Common myeloid progenitor, CD34-positive (primary cell): Measurements from ENCODE around the gene APMAP.

Source experiments
- CTCF ChIA-PET: fragments of 350-600 bp; sonication (Branson Sonifier 250); formaldehyde crosslinking; loops from one replicate; lab custom pipeline; 2021; ENCODE audit warnings: antibody characterized with exemption; lab: Charles Lee
- POLR2A ChIA-PET: fragments of 350-600 bp; sonication (Branson Sonifier 250); formaldehyde crosslinking; loops from one replicate; lab custom pipeline; 2021; ENCODE audit warnings: antibody characterized with exemption; lab: Charles Lee
- DNase-seq, 3 donors: peaks; one replicate each; pipeline versions ENCODE4 v3.0.0 to v3.0.0-alpha.2; 2013
- H3K27ac ChIP-seq, 2 experiments: 1 replicate in 1 of 2; 2 replicates in 1 of 2; pipeline ENCODE4 v1.7.0; 2013; ENCODE audit warnings: inconsistent platforms in 2 of 2, low read length in 2 of 2, mild to moderate bottlenecking in 2 of 2, low read depth in 1 of 2, moderate library complexity in 1 of 2; ENCODE audit not compliant: severe bottlenecking in 2 of 2, insufficient read depth in 1 of 2, poor library complexity in 1 of 2
- H3K27me3 ChIP-seq, 5 experiments: replicated peaks in 2 of 5; 1 replicate in 3 of 5; 2 replicates in 2 of 5; pipeline versions ENCODE4 v1.6.1 to v1.7.0; 2013; ENCODE audit warnings: low read length in 4 of 5, mild to moderate bottlenecking in 2 of 5, moderate library complexity in 2 of 5, inconsistent platforms in 1 of 5; ENCODE audit not compliant: insufficient read depth in 5 of 5, control insufficient read depth in 4 of 5
- H3K36me3 ChIP-seq, 4 experiments: 1 replicate in 2 of 4; 2 replicates in 2 of 4; pipeline versions ENCODE4 v1.6.1 to v1.7.0; 2013; ENCODE audit warnings: low read length in 3 of 4, control low read depth in 1 of 4, mild to moderate bottlenecking in 1 of 4; ENCODE audit not compliant: control insufficient read depth in 4 of 4, insufficient read depth in 4 of 4
- H3K4me1 ChIP-seq, 4 experiments: 1 replicate in 3 of 4; 2 replicates in 1 of 4; pipeline versions ENCODE4 v1.6.1 to v1.7.1; 2013; ENCODE audit warnings: low read length in 3 of 4, mild to moderate bottlenecking in 3 of 4, control low read depth in 1 of 4, inconsistent platforms in 1 of 4, moderate library complexity in 1 of 4; ENCODE audit not compliant: control insufficient read depth in 4 of 4, insufficient read depth in 4 of 4; ENCODE audit errors: control extremely low read depth in 1 of 4
- H3K4me3 ChIP-seq, 7 experiments: 1 replicate in 4 of 7; 2 replicates in 3 of 7; pipeline versions ENCODE4 v1.5.1 to v1.7.0; 2013; ENCODE audit warnings: mild to moderate bottlenecking in 7 of 7, low read length in 6 of 7, moderate library complexity in 6 of 7, inconsistent platforms in 2 of 7, low read depth in 2 of 7, control low read depth in 1 of 7; ENCODE audit not compliant: insufficient read depth in 4 of 7, control insufficient read depth in 1 of 7; ENCODE audit errors: extremely low read depth in 1 of 7
- H3K9me3 ChIP-seq, 5 experiments: 1 replicate in 4 of 5; 2 replicates in 1 of 5; pipeline versions ENCODE4 v1.6.1 to v1.7.1; 2013; ENCODE audit warnings: low read length in 4 of 5, mild to moderate bottlenecking in 2 of 5, inconsistent platforms in 1 of 5, low read depth in 1 of 5, moderate library complexity in 1 of 5; ENCODE audit not compliant: control insufficient read depth in 4 of 5, insufficient read depth in 2 of 5; ENCODE audit errors: control extremely low read depth in 1 of 5
- WGBS: methylation state at CpG from one replicate; pipeline ENCODE4 v1.1.5; 2013; ENCODE audit not compliant: insufficient coverage; 5-methylcytosine and 5-hydroxymethylcytosine counted together

Gene APMAP

DNA sequence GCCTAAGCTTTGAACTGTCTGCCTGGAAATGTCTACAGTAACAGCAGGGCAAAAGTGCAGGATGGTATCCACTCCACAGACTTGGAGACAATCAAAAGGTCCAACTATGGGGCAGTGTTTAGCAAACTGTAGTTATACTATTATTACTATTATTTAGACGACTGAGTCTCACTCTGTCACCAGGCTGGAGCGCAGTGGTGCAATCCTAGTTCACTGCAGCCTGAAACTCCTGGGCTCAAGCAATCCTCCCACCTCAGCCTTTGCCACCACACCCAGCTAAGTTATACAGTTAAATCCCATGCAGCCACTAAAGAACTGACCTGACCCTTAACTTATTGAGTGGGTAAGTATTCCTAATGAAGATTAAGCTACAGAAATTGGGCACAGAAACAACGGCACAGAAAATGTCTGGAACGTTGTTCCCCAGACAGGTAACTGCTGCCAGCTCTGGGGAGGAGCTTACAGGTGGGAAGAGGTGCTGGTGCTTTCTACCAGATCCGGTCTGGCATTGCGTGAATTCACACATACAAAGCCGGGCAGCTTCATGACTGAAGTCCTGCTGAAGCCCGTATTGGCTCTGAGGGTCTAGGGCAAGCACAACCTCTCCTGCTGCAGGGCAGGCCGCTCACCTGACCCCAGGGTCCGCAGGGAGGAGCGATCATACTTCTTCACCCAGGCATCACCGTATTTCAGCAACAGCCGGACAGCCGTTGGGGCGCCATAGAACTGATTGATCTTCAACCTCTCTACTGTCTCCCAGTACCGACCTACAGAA lies 27.0 kb upstream of the APMAP start:
- POLR2A ChIA-PET = interaction anchor here (0.7 kb wide), 1 partner anchor 12 kb away, joined by 3 read pairs; no protein-coding TSS in a partner anchor
- peaks cover 11 to 68% (median 51%) of the 10 kb centered on the region in 4 experiments for H3K36me3 ChIP-seq
- no peaks in the 10 kb centered on the region for H3K27me3 ChIP-seq
- 96% methylated on average over 15 of the region's 16 CpGs for WGBS
- no peaks in the 10 kb centered on the region for H3K9me3 ChIP-seq
- no peak overlapping the region for H3K27ac ChIP-seq
- no peak overlapping the region for H3K4me3 ChIP-seq
- no peaks in the 10 kb centered on the region for H3K4me1 ChIP-seq
- DNase-seq = no peak
- CTCF ChIA-PET = interaction anchor here (1.1 to 1.5 kb wide), 3 partner anchors 12 to 43 kb away, joined by 3 read pairs; no protein-coding TSS in a partner anchor

DNA sequence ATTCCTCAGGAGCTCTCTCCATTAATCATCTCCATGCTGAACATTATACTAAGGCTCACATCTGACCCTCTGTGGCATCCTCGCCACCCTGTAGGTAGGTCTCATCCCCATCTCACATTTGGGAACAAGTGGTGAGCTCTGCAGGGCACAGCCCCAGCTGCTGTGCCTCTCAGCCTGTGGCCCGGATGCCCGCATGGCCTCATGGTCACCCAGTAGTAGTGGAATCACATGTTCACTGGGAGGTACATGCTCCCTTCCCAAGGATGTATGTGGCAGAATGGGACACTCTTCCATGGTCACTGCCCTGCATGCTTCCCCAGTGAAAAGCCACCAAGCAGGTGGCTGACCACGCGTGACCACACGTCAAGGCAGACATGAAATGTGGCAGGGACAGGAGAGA lies 26.3 kb upstream of the APMAP start:
- Histone ChIP-seq H3K36me3 (peaks cover 12 to 74% (median 48%) of the 10 kb centered on the region in 4 experiments), H3K4me1 (no peaks in the 10 kb centered on the region), H3K27me3 (no peaks in the 10 kb centered on the region), H3K27ac (peak overlapping the region in 1 of 2 experiments; percentile 15), H3K9me3 (no peaks in the 10 kb centered on the region), H3K4me3 (no peak overlapping the region)
- no peak for DNase-seq
- ChIA-PET CTCF (interaction anchor here (1.5 kb wide), 1 partner anchor 20 kb away, joined by 3 read pairs; no protein-coding TSS in a partner anchor), POLR2A (interaction anchor here (0.5 kb wide), 1 partner anchor 12 kb away, joined by 4 read pairs; no protein-coding TSS in a partner anchor)
- WGBS = 98% methylated on average over 6 of the region's 6 CpGs

DNA sequence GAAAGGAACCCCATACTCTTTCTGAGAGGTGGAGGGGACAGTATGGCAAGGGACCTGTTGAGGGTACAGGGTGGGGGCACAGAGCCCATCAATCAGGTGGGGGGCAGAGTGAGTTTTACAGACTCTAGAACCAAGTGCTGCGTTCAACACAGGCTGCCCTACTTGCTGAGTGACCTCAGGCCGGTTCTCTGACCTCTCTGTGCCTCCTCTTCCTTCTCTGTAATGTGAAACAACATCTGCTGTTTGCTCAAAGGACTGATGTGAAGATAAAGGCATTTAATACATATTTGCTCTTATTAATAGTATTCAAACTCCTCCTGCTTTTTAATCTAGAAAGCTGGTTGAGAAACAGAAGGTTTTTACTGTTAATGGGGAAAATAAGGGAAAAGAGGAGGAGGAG lies 25.9 kb upstream of the APMAP start:
- Histone ChIP-seq H3K36me3 (peaks cover 15 to 77% (median 49%) of the 10 kb centered on the region in 4 experiments), H3K9me3 (no peaks in the 10 kb centered on the region), H3K4me1 (no peaks in the 10 kb centered on the region), H3K4me3 (no peak overlapping the region), H3K27me3 (no peaks in the 10 kb centered on the region), H3K27ac (no peak overlapping the region)
- no peak for DNase-seq
- WGBS = 100% methylated on average over 1 of the region's 2 CpGs
- POLR2A ChIA-PET = interaction anchor here (0.5 kb wide), 1 partner anchor 12 kb away, joined by 4 read pairs; no protein-coding TSS in a partner anchor
- CTCF ChIA-PET = interaction anchor here (1.5 kb wide), 1 partner anchor 19 kb away, joined by 3 read pairs; no protein-coding TSS in a partner anchor

DNA sequence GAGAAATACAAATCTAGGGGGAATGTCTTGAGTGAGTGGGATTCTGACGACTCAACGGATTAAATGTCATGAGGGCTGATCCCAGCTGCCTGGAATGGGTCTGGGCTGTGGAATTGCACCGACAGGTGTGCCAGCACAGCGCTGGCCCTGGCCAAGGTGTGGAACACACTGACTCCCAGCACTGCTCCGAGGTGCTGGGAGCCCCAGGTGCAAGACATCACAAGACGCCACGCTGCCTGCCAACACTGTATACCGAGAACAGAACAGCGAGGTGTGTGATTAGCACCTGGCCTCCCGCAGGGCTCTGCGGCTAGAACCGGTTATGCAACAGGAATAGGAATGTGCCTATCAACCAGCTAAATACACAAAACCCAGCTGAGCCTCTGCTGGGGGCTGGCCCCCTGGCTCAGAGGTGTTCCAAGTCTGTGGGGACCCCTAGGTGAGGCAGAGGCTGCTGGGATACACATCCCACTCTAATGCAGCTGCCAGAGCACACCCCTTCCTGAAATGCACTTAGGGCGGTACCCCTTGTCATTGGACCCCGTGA lies 24.8 kb upstream of the APMAP start:
- CTCF ChIA-PET = interaction anchor here (1.0 to 1.3 kb wide), 2 partner anchors 16 to 19 kb away, joined by 3 read pairs; no protein-coding TSS in a partner anchor
- H3K27me3 ChIP-seq = no peaks in the 10 kb centered on the region
- DNase-seq = no peak

DNA sequence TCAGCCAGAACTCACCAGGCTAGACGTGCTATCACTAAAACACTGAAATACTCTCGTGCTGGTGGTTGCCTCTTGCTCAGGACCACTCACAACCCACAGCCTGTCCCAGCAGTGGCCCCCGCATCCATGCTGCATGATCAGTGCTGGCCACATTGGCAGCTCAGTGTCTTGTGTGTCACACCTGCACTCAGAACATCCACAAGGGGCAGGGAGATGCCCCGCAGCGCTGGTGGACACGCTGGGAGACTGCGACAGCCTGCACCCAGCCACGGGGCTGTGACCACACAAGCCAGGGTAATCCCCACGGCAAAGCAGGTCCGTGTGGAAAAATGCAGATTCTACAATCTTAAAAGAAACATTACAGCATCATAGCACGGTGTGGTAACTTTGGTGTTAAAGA lies 23.9 kb upstream of the APMAP start:
- H3K36me3 ChIP-seq = peaks cover 19 to 84% (median 59%) of the 10 kb centered on the region in 4 experiments
- POLR2A ChIA-PET = no interaction called here
- H3K27me3 ChIP-seq = no peaks in the 10 kb centered on the region
- 98% methylated on average over 7 of the region's 11 CpGs for WGBS
- DNase-seq = no peak
- H3K4me3 ChIP-seq = no peak overlapping the region
- no peak overlapping the region for H3K27ac ChIP-seq
- no peaks in the 10 kb centered on the region for H3K4me1 ChIP-seq
- H3K9me3 ChIP-seq = no peaks in the 10 kb centered on the region
- CTCF ChIA-PET = interaction anchor here (0.8 to 1.3 kb wide), 3 partner anchors 17 to 23 kb away, joined by 3 to 4 read pairs (median 3); no protein-coding TSS in a partner anchor

More for the DNA sequence above, 24.8 kb upstream of the APMAP start:
- Histone ChIP-seq H3K4me3 (no peak overlapping the region), H3K4me1 (no peaks in the 10 kb centered on the region), H3K9me3 (no peaks in the 10 kb centered on the region), H3K36me3 (peaks cover 17 to 80% (median 53%) of the 10 kb centered on the region in 4 experiments), H3K27ac (no peak overlapping the region)
- POLR2A ChIA-PET = no interaction called here
- WGBS = 100% methylated on average over 10 of the region's 14 CpGs

DNA sequence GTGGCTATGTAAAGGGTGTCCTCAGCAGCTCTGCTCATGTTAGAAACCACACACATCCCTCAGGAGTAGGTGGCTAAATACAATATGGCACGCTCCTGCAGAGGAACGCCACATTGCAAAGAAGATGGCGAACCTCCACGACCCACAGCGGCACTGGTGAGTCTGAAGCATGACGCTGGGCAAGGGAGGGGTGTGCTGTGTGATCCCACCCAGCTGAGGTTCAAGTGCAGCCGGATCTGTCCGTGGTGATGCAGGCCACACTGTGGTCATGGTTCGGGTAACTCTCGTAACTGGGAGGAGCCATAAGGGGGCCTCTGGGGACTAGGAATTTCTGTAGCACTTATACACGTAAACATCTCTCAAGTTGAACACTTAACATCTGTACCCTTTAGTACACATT lies 23.4 kb upstream of the APMAP start:
- peaks cover 16 to 84% (median 59%) of the 10 kb centered on the region in 4 experiments for H3K36me3 ChIP-seq
- H3K4me1 ChIP-seq = no peaks in the 10 kb centered on the region
- H3K27me3 ChIP-seq = no peaks in the 10 kb centered on the region
- ChIA-PET CTCF (interaction anchor here (0.8 to 1.3 kb wide), 2 partner anchors 17 to 43 kb away, joined by 3 read pairs; no protein-coding TSS in a partner anchor), POLR2A (no interaction called here)
- no peak overlapping the region for H3K4me3 ChIP-seq
- no peak for DNase-seq
- H3K27ac ChIP-seq = no peak overlapping the region
- H3K9me3 ChIP-seq = no peaks in the 10 kb centered on the region
- WGBS = 89% methylated on average over 11 of the region's 11 CpGs
